ENCODE results near the gene IFNK.
A peak's percentile ranks its signal among the peaks of the same experiment; 100 is the strongest.
"Not testable (repeated sequence)": the region's sequence is repeated elsewhere in the genome, so short reads cannot be mapped to it uniquely, and the experiment has no call there.

The IFNK gene

DNA sequence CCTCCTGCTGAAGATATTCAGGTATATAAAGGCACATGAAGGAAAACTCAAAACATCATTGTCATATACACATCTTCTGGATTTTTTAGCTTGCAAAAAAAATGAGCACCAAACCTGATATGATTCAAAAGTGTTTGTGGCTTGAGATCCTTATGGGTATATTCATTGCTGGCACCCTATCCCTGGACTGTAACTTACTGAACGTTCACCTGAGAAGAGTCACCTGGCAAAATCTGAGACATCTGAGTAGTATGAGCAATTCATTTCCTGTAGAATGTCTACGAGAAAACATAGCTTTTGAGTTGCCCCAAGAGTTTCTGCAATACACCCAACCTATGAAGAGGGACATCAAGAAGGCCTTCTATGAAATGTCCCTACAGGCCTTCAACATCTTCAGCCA lies at the start of gene IFNK:
IFNK (plus strand) TSS at position 55 of the 400 bp plus-strand sequence; CDS start at position 102, 47 bp downstream.
- no peak for DNase-seq

DNA sequence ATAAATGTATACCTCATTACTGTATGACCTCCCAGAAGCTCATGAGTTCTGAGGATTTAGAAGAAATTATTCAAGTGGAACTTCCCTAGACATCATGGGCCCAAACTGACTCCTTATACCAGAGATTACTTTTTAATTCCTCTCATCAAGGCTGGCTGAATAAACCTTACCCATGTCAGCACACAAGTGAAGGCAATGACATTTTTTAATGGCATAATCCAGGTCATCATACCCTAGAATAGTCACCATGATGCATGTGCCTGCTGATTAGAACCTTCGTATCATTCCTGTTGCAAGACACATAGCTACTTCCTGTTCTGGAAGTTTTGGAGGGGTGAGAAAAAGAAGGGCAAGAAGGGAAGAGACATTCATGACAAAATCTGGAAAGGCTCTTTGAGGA lies 49.8 kb upstream of the IFNK start:
- no peak for DNase-seq

GRCh38 chr9:27475057-27475595 lies 49.0 kb upstream of the IFNK start:
- no peak for DNase-seq

- no peak for DNase-seq
Observed at GRCh38 chr9:27476870-27477515, 47.1 kb upstream of the IFNK start.

- DNase-seq, result no peak
Observed at GRCh38 chr9:27478322-27478721, 45.8 kb upstream of the IFNK start.

GRCh38 chr9:27482709-27483108 lies 41.4 kb upstream of the IFNK start:
- DNase-seq, result no peak

DNA sequence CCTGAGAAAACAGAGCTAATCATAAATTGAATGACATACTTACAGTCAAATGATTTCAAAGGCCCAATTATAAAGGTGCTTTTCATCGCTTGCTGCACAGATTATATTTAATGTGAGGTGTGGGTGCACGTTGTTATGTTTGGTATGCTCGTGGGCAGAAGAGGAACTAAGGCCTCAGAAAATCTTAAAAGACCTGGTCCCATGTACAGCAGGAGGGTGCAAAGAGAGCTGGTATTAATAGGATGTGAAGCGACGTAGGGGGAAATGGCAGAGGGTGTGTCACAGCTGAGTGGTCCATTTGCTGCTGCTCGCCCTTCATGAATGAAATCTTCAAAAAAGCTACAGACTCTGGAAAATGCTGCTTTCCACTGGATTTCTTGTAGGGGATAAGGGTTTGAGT lies 40.5 kb upstream of the IFNK start:
- no peak for DNase-seq

GRCh38 chr9:27485158-27485557 lies 38.9 kb upstream of the IFNK start:
- no peak for DNase-seq

- DNase-seq, result no peak
Observed at GRCh38 chr9:27487128-27487640, 36.9 kb upstream of the IFNK start.

GRCh38 chr9:27487927-27488326 lies 36.2 kb upstream of the IFNK start:
- no peak for DNase-seq

DNA sequence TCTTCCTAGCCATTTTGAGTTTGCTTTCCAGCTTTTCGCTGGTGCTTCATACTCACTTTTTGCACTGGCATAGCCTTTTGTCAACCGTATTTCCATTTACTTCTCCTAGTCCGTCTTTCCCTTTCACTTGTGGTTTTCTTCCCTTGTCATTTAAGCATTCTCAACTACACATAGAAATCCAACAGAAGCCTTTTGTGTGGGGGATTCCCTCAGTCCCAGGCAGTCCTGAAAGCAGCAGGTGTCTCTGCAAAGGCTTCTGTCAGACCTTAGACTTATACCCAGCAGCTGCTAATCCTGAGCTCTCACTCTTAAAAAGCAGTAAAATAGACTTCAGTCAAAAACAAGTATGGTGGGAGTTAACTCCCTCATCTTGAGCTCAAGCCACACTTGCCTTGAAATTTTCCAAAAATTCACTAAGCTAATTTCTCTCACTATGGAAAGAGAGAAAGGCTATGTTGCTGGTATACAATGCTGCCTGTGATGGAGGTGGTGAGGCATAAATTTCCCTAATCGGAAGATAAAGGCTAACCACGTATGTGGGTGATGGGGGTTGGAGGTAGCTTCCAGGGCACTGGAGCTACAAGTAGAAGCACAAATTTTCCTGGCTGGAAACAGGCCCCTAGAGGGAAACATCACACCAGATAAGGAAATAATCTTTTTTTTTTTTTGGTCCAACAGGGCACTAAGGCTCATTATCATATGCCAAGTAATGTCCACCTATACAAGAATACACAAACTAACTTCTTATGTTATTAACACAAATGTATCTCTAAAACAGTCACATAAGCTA lies 34.8 kb upstream of the IFNK start:
- DNase-seq, result no peak

GRCh38 chr9:27491154-27491553 lies 32.9 kb upstream of the IFNK start:
- no peak for DNase-seq

DNA sequence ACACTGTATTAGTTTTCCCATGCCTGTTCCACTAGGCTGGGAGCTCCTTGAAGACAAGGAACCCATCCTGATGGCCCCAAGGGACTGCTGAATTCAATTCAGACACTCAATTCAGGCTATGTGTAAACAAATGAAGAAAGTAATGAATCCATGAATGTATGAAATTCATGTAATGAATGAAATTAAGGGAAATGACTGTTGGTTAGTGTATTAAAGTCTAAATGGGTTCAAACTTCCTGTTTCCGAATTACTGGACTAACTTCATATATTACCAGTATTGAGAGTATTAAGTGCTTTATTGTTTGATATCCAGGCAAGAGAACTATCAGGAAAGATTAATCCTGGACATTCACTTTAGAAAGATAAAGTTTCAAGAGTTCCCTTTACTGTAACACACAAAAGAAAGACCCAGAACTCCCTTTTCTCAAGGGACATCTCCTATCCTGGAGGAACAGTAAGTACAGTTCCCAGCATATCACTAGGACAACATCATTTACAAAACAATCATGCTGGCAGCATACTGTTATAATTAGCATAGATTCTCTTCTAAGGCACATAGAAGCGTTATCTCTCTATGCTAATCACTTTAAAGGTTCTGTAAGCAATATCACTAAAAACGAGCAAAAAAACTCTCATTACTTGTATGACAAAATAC lies 28.5 kb upstream of the IFNK start:
- DNase-seq, result no peak

- no peak for DNase-seq
Observed at GRCh38 chr9:27496135-27496504, 28.0 kb upstream of the IFNK start.

DNA sequence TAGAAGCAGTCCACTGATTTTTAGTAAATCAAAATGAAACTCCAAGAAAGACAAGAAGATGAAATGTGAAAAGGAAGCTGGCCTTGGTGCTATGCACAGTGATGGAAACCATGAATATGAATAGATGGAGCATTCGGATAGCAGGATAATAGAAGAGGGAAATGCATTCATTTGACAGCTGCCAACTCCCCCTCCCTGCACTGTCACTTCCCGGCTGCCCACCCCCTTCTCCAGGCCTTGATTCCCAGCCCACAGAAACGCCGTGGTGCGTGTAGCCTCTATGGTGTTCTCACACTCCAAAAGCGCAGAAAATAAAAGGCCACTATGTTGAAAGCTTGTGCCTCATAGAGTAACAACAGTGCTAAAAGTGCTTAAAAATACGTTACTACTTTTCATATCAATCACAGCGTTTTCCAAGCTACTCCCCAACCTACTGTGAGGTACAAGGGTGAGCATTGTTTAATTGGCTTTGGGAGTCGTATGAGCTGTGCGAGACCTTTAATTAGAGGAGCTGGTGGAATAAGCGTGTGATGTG lies 26.1 kb upstream of the IFNK start:
- DNase-seq, result no peak

DNA sequence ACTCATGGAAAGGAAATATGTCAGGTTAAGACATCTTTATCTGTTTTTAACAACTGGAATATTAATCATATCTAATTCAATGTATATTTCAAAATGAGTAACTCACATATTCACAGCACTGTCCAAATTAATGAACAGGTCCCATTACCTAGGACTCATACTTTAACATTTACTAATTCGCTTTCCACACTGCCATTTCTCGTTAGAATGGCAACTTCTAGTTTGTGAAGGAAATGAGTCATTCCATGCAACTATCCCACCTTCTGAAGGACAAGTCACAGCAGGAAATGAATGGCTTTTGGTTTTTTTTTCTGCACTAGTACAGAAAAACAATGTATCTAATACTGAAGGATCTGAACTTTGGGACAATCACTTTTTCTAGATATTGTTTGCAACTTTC lies 24.6 kb upstream of the IFNK start:
- no peak for DNase-seq

- DNase-seq, result not testable (repeated sequence)
Observed at GRCh38 chr9:27500902-27501301, 23.2 kb upstream of the IFNK start.

DNA sequence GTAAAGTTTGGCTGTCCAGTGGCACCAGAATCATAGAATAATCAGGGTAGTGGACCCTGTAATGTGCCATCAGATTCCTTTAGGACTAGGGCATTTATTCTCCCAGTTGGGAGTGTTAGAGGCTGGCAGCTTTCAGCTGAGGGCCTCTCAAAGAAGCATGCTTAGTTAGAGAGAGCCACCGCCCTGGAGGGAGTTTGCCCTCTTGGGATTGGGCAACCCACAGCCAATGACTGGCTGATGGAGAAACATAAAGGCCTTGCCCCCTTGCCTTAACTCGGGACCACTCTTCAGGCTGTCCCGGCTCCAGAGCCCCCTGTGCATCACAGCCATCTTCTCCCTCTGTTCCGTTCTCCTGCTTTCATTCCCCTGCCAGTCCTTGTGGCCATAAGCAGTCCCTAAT lies 20.5 kb upstream of the IFNK start:
- no peak for DNase-seq

DNA sequence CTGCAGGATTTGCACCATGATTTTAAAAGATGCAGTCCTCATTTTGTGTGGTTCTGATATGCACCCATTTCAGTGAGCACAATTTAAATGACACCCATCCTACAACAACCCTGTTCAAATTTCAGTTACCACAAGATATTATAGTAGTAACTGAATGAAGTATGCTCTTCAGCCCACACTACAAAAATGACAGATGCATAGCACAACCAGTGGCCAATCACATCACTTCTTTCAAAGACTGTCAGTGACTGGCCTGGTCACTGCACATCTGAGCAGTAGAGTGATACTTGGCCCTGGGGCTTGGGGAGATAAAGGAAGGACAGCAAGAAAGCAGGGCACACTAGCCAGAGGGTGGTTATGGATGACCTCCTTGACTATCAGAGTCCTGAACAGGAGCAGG lies 19.8 kb upstream of the IFNK start:
- DNase-seq, result no peak

DNA sequence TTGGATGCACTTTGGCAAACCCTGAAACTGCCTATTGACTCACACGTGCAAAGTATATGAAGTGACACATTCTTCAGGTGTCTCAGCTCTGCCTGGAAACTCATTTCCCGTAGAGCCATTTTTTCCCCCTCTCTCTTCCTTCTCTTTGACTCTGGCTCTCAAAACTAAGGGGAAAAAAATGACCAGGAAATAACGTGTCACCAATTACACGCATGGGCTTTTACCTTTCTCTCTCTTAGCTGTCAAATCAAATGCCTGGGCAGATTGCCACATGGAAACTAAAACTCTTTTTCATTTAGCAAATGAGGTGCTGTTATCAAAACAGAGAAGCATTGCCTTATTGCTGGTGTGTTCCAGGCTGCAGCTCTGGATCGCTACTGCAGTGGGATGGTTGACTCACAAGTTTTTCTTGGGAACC lies 18.3 kb upstream of the IFNK start:
- peak; percentile 17 for DNase-seq

- DNase-seq, result no peak
Observed at GRCh38 chr9:27506981-27507380, 17.1 kb upstream of the IFNK start.

GRCh38 chr9:27510780-27511179 lies 13.3 kb upstream of the IFNK start:
- no peak for DNase-seq

DNA sequence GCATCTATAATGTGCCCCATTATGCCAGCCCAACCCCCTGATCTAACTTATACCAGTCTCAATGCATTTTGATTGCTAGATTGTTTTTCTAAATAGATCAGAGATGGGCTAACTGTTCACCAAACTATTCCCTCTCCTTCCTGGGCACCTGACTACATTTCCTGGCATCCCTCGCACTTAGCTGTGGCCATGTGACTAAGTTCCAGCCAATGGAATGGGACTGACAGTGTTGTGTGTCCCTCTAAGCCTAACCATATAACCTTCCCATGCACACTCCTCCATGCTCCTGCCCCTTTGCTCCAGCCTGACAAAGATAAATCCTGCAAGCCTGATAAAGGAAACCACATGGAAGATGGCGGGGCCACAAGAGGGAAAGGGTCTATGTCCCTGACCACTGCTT lies 12.3 kb upstream of the IFNK start:
- no peak for DNase-seq

Data from stimulated activated CD4-positive, alpha-beta T cell treated with anti-CD3 and anti-CD28 coated beads, Interleukin-15, amount 100 ng/mL, for 24 hours (primary cell).